ENCODE measurements around the gene ZNF740. TPM values are rescaled to one million over a fixed set of nuclear protein-coding genes. Genes with fewer than 3 reads are reported as not detected.

The ZNF740 gene
- total and polyA plus RNA-seq, 10 of the 15 experiments (the other 5 are each of a cell fraction or from before 2014, with no cell fraction given): 1.4 to 33.6 (median 11.3) TPM

DNA sequence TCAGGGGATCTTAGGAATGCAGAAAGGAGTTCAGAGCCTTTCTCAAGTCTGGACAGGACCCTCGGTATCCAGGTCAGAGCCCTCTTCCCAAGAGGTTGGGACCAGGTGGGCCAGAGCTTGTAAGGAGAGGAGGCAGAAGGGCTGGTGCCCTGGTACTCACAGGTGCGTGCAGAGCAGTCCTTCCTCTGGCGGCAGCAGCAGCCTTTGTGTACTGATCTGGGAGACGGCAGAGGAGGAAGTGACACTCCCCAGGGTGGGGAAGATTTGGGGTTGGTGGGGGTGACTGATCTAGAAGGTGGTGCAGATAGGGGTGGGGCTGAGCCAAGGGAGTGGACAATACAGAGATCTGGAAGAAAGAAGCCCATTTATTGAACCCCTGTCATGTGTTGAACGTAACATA is 26.5 kb downstream of the ZNF740 start, which contains the start of gene ITGB7 (continued):
- TF ChIP-seq, protein P1, sequence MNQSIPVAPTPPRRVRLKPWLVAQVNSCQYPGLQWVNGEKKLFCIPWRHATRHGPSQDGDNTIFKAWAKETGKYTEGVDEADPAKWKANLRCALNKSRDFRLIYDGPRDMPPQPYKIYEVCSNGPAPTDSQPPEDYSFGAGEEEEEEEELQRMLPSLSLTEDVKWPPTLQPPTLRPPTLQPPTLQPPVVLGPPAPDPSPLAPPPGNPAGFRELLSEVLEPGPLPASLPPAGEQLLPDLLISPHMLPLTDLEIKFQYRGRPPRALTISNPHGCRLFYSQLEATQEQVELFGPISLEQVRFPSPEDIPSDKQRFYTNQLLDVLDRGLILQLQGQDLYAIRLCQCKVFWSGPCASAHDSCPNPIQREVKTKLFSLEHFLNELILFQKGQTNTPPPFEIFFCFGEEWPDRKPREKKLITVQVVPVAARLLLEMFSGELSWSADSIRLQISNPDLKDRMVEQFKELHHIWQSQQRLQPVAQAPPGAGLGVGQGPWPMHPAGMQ (IDR thresholded peaks at IDR 0.05; ENCODE audit: borderline replicate concordance): no peak
- TF ChIP-seq, protein P2, sequence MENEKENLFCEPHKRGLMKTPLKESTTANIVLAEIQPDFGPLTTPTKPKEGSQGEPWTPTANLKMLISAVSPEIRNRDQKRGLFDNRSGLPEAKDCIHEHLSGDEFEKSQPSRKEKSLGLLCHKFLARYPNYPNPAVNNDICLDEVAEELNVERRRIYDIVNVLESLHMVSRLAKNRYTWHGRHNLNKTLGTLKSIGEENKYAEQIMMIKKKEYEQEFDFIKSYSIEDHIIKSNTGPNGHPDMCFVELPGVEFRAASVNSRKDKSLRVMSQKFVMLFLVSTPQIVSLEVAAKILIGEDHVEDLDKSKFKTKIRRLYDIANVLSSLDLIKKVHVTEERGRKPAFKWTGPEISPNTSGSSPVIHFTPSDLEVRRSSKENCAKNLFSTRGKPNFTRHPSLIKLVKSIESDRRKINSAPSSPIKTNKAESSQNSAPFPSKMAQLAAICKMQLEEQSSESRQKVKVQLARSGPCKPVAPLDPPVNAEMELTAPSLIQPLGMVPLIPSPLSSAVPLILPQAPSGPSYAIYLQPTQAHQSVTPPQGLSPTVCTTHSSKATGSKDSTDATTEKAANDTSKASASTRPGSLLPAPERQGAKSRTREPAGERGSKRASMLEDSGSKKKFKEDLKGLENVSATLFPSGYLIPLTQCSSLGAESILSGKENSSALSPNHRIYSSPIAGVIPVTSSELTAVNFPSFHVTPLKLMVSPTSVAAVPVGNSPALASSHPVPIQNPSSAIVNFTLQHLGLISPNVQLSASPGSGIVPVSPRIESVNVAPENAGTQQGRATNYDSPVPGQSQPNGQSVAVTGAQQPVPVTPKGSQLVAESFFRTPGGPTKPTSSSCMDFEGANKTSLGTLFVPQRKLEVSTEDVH (IDR thresholded peaks at IDR 0.05; ENCODE audit: low read depth, partially characterized antibody): no peak
- TF ChIP-seq, protein P3, sequence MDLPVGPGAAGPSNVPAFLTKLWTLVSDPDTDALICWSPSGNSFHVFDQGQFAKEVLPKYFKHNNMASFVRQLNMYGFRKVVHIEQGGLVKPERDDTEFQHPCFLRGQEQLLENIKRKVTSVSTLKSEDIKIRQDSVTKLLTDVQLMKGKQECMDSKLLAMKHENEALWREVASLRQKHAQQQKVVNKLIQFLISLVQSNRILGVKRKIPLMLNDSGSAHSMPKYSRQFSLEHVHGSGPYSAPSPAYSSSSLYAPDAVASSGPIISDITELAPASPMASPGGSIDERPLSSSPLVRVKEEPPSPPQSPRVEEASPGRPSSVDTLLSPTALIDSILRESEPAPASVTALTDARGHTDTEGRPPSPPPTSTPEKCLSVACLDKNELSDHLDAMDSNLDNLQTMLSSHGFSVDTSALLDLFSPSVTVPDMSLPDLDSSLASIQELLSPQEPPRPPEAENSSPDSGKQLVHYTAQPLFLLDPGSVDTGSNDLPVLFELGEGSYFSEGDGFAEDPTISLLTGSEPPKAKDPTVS (IDR thresholded peaks at IDR 0.05; ENCODE audit: low read depth, low read length): no peak
- TF ChIP-seq CREM (IDR thresholded peaks at IDR 0.05; ENCODE audit: low read depth): peak; percentile 68
- TF ChIP-seq, protein P4, sequence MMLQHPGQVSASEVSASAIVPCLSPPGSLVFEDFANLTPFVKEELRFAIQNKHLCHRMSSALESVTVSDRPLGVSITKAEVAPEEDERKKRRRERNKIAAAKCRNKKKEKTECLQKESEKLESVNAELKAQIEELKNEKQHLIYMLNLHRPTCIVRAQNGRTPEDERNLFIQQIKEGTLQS (IDR thresholded peaks at IDR 0.05; ENCODE audit: borderline replicate concordance, extremely low read depth, low read depth, low read length): no peak
- TF ChIP-seq EED (IDR thresholded peaks at IDR 0.05; ENCODE audit: low read depth): peak; percentile 88
- TF ChIP-seq, protein P5, sequence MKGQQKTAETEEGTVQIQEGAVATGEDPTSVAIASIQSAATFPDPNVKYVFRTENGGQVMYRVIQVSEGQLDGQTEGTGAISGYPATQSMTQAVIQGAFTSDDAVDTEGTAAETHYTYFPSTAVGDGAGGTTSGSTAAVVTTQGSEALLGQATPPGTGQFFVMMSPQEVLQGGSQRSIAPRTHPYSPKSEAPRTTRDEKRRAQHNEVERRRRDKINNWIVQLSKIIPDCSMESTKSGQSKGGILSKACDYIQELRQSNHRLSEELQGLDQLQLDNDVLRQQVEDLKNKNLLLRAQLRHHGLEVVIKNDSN (IDR thresholded peaks at IDR 0.05; ENCODE audit: borderline replicate concordance, extremely low read length, insufficient read depth, low read depth, low read length): no peak
- no peak for TF ChIP-seq SREBF1 (IDR thresholded peaks at IDR 0.05; ENCODE audit: low read length)
- TF ChIP-seq YY1 (IDR thresholded peaks at IDR 0.05; ENCODE audit: low read depth, low read length): no peak
- TF ChIP-seq, protein P6, sequence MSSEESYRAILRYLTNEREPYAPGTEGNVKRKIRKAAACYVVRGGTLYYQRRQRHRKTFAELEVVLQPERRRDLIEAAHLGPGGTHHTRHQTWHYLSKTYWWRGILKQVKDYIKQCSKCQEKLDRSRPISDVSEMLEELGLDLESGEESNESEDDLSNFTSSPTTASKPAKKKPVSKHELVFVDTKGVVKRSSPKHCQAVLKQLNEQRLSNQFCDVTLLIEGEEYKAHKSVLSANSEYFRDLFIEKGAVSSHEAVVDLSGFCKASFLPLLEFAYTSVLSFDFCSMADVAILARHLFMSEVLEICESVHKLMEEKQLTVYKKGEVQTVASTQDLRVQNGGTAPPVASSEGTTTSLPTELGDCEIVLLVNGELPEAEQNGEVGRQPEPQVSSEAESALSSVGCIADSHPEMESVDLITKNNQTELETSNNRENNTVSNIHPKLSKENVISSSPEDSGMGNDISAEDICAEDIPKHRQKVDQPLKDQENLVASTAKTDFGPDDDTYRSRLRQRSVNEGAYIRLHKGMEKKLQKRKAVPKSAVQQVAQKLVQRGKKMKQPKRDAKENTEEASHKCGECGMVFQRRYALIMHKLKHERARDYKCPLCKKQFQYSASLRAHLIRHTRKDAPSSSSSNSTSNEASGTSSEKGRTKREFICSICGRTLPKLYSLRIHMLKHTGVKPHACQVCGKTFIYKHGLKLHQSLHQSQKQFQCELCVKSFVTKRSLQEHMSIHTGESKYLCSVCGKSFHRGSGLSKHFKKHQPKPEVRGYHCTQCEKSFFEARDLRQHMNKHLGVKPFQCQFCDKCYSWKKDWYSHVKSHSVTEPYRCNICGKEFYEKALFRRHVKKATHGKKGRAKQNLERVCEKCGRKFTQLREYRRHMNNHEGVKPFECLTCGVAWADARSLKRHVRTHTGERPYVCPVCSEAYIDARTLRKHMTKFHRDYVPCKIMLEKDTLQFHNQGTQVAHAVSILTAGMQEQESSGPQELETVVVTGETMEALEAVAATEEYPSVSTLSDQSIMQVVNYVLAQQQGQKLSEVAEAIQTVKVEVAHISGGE (CRISPR knock-in tag; IDR thresholded peaks at IDR 0.05): no peak
- no peak for TF ChIP-seq NR2C1 (IDR thresholded peaks at IDR 0.05)
- TF ChIP-seq SUPT20H (IDR thresholded peaks at IDR 0.05; ENCODE audit: borderline replicate concordance, control insufficient read depth, low read depth, low read length): no peak
- TF ChIP-seq ZNF24 (IDR thresholded peaks at IDR 0.05): no peak
- peak; percentile 70; the same call in 1 of the 2 replicates for TF ChIP-seq SIN3A (IDR thresholded peaks at IDR 0.05; ENCODE audit: low read depth, low read length)
- TF ChIP-seq BRCA1 (IDR thresholded peaks at IDR 0.05; ENCODE audit: low read depth, low read length): no peak
- peak; percentile 61; the same call in 1 of the 2 replicates for TF ChIP-seq CBFB (IDR thresholded peaks at IDR 0.05; ENCODE audit: low read depth)
- TF ChIP-seq GABPA (IDR thresholded peaks at IDR 0.05; ENCODE audit: low read depth): no peak
- TF ChIP-seq, protein P7, sequence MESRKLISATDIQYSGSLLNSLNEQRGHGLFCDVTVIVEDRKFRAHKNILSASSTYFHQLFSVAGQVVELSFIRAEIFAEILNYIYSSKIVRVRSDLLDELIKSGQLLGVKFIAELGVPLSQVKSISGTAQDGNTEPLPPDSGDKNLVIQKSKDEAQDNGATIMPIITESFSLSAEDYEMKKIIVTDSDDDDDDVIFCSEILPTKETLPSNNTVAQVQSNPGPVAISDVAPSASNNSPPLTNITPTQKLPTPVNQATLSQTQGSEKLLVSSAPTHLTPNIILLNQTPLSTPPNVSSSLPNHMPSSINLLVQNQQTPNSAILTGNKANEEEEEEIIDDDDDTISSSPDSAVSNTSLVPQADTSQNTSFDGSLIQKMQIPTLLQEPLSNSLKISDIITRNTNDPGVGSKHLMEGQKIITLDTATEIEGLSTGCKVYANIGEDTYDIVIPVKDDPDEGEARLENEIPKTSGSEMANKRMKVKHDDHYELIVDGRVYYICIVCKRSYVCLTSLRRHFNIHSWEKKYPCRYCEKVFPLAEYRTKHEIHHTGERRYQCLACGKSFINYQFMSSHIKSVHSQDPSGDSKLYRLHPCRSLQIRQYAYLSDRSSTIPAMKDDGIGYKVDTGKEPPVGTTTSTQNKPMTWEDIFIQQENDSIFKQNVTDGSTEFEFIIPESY (IDR thresholded peaks at IDR 0.05): no peak

Measured in GM12878 (cell line).